ENCODE data around the gene TMEM59. TPM values are rescaled to one million over a fixed set of nuclear protein-coding genes. Genes with fewer than 3 reads are reported as not detected.
"Not testable (repeated sequence)": the region's sequence is repeated elsewhere in the genome, so short reads cannot be mapped to it uniquely, and the experiment has no call there.

TMEM59 gene
- polyA plus RNA-seq, 1 donor (not counting 4 experiments of a cell fraction or from before 2014, with no cell fraction given): 342 TPM

DNA sequence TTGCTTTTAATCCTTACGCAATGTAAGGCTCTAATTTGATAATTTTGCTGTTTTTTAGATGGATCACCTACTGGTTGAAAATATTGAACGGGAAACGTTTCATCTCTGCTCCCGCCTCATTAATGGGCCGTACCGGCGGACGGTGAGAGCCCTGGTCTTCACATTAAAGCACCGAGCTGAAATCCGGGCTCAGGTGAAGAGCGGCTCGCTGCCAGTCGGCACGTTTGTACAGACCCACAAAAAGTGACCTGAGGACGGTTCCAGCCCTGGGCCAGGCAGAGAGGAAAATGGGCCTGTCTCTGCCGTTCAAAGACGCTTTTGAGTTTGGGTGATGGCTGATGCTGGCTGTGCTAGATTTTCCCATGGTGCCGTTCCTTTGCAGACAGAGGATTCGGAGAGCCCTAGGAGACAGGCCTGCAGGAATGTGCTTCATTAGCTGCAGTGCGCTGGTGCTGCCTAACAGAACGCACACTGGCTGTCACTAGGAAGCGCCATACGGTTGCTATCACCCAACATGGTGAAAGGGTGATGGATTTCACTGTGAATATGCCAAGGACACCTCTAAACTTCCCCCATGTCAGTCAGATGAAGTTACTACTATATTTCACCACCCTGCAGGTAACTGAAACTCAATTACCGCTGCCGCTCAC, 43.3 kb upstream of the TMEM59 start:
- Histone ChIP-seq H3K27ac (ENCODE audit: control insufficient read depth, insufficient read depth, low read length) (no peak overlapping the region), H3K36me3 (ENCODE audit: control insufficient read depth in 2 of 2, extremely low read depth in 1 of 2, insufficient read depth in 2 of 2, low read length in 2 of 2) (peaks cover 0 to 8% of the 10 kb centered on the region in 2 experiments), H3K4me2 (ENCODE audit: control insufficient read depth, extremely low read depth, insufficient read depth, low read depth, low read length) (no peak overlapping the region), H2AFZ (ENCODE audit: control insufficient read depth, low read length) (no peak overlapping the region), H3K9me3 (ENCODE audit: control insufficient read depth, low read depth, low read length) (no peaks in the 10 kb centered on the region), H3K27me3 (ENCODE audit: control insufficient read depth, extremely low read depth, insufficient read depth, low read length) (no peaks in the 10 kb centered on the region), H3K9me1 (ENCODE audit: control insufficient read depth, extremely low read depth, insufficient read depth, low read length) (no peaks in the 10 kb centered on the region), H3K4me1 (ENCODE audit: control insufficient read depth, extremely low read depth, insufficient read depth, low read length) (no peaks in the 10 kb centered on the region), H3K79me2 (ENCODE audit: control insufficient read depth, insufficient read depth, low read length) (no peaks in the 10 kb centered on the region), H4K20me1 (ENCODE audit: control insufficient read depth, extremely low read depth, insufficient read depth, low read length) (no peaks in the 10 kb centered on the region), H3K9ac (ENCODE audit: control insufficient read depth, extremely low read depth, insufficient read depth, low read length) (no peak overlapping the region), H3K4me3 (ENCODE audit: control insufficient read depth in 2 of 3, extremely low read depth in 1 of 3, insufficient read depth in 2 of 3, low read depth in 1 of 3, low read length in 3 of 3) (no peak overlapping the region)
- DNase-seq (ENCODE audit: low read depth, low spot score) (no peak), FAIRE-seq (no peak)
- dilution Hi-C loops (cut with MboI; ENCODE audit: extremely low pct_ligation_motif_present, low sequenced_read_pairs): no loop called here
- no peak for TF ChIP-seq EZH2 (IDR thresholded peaks at IDR 0.05; ENCODE audit: low read length)
- TF ChIP-seq, protein P1, sequence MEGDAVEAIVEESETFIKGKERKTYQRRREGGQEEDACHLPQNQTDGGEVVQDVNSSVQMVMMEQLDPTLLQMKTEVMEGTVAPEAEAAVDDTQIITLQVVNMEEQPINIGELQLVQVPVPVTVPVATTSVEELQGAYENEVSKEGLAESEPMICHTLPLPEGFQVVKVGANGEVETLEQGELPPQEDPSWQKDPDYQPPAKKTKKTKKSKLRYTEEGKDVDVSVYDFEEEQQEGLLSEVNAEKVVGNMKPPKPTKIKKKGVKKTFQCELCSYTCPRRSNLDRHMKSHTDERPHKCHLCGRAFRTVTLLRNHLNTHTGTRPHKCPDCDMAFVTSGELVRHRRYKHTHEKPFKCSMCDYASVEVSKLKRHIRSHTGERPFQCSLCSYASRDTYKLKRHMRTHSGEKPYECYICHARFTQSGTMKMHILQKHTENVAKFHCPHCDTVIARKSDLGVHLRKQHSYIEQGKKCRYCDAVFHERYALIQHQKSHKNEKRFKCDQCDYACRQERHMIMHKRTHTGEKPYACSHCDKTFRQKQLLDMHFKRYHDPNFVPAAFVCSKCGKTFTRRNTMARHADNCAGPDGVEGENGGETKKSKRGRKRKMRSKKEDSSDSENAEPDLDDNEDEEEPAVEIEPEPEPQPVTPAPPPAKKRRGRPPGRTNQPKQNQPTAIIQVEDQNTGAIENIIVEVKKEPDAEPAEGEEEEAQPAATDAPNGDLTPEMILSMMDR (optimal IDR thresholded peaks at IDR 0.05 in 1 of 3, IDR thresholded peaks at IDR 0.05 in 1 of 3, conservative IDR thresholded peaks at IDR 0.05 in 1 of 3; ENCODE audit: extremely low read depth in 1 of 3, insufficient read depth in 2 of 3, low read length in 3 of 3): no peak

DNA sequence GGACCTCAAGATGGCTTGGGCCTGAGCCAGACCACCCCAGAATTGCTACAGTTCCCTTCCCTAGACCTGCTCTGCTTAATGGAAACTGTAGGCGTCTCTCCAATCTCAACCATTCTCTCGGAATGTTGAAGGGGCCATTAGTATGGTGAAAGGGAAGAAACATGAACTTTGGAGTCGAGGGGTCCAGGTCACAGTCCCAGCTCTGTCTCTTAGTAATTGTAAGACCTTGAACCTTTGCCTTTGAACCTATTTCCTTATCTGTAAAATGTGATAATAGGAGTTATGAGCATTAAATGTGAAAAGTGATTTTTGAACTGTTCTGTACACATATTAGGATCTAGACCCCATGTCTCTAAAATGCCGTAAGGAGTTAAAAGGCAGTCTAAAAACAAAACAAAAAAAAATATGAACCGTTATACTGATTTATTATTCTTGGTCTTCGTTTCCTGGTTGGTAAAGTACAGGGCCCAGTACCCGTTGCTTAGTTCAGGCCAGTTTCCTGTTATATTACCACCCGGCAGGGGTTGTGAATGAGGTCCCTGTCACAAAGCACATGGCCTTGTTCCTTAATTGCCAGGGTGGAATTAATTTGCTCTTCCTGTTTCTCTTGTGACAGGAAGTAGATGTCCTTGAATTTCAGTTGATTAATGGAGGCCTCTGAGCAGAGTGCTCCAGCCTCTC, 42.7 kb upstream of the TMEM59 start:
- Histone ChIP-seq H3K9me1 (ENCODE audit: control insufficient read depth, extremely low read depth, insufficient read depth, low read length) (no peaks in the 10 kb centered on the region), H3K4me3 (ENCODE audit: control insufficient read depth in 2 of 3, extremely low read depth in 1 of 3, insufficient read depth in 2 of 3, low read depth in 1 of 3, low read length in 3 of 3) (no peak overlapping the region), H3K27ac (ENCODE audit: control insufficient read depth, insufficient read depth, low read length) (no peak overlapping the region), H3K9ac (ENCODE audit: control insufficient read depth, extremely low read depth, insufficient read depth, low read length) (no peak overlapping the region), H3K36me3 (ENCODE audit: control insufficient read depth in 2 of 2, extremely low read depth in 1 of 2, insufficient read depth in 2 of 2, low read length in 2 of 2) (peaks cover 0 to 8% of the 10 kb centered on the region in 2 experiments), H3K4me2 (ENCODE audit: control insufficient read depth, extremely low read depth, insufficient read depth, low read depth, low read length) (no peak overlapping the region), H3K79me2 (ENCODE audit: control insufficient read depth, insufficient read depth, low read length) (no peaks in the 10 kb centered on the region), H4K20me1 (ENCODE audit: control insufficient read depth, extremely low read depth, insufficient read depth, low read length) (no peaks in the 10 kb centered on the region), H3K9me3 (ENCODE audit: control insufficient read depth, low read depth, low read length) (no peaks in the 10 kb centered on the region), H3K4me1 (ENCODE audit: control insufficient read depth, extremely low read depth, insufficient read depth, low read length) (no peaks in the 10 kb centered on the region), H3K27me3 (ENCODE audit: control insufficient read depth, extremely low read depth, insufficient read depth, low read length) (no peaks in the 10 kb centered on the region), H2AFZ (ENCODE audit: control insufficient read depth, low read length) (no peak overlapping the region)
- dilution Hi-C loops (cut with MboI; ENCODE audit: extremely low pct_ligation_motif_present, low sequenced_read_pairs): no loop called here
- no peak for TF ChIP-seq EZH2 (IDR thresholded peaks at IDR 0.05; ENCODE audit: low read length)
- TF ChIP-seq, protein P1 (optimal IDR thresholded peaks at IDR 0.05 in 1 of 3, IDR thresholded peaks at IDR 0.05 in 1 of 3, conservative IDR thresholded peaks at IDR 0.05 in 1 of 3; ENCODE audit: extremely low read depth in 1 of 3, insufficient read depth in 2 of 3, low read length in 3 of 3): no peak
- no peak for FAIRE-seq
- DNase-seq (ENCODE audit: low read depth, low spot score): no peak

DNA sequence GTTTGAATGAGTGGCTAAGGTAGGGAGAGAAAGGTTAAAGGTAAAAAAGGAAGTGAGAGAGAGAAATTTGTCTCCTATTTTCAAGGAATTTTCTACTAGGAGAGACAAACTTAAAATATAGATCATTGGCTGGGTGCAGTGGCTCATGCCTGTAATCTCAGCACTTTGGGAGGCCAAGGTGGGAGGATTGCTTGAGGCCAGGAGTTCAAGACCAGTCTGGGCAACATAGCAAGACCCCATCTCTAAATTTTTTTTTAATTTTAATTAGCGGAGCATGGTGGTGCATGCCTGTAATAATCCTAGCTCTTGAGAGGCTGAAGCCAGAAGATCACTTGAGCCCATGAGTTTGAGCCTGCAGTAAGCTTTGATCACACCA, 41.7 kb upstream of the TMEM59 start:
- H3K27me3 ChIP-seq (ENCODE audit: control insufficient read depth, extremely low read depth, insufficient read depth, low read length); H3K4me2 ChIP-seq (ENCODE audit: control insufficient read depth, extremely low read depth, insufficient read depth, low read depth, low read length); H3K36me3 ChIP-seq (ENCODE audit: control insufficient read depth in 2 of 2, extremely low read depth in 1 of 2, insufficient read depth in 2 of 2, low read length in 2 of 2); H3K9me1 ChIP-seq (ENCODE audit: control insufficient read depth, extremely low read depth, insufficient read depth, low read length); H3K27ac ChIP-seq (ENCODE audit: control insufficient read depth, insufficient read depth, low read length); DNase-seq (ENCODE audit: low read depth, low spot score); H3K4me1 ChIP-seq (ENCODE audit: control insufficient read depth, extremely low read depth, insufficient read depth, low read length); H3K79me2 ChIP-seq (ENCODE audit: control insufficient read depth, insufficient read depth, low read length); H2AFZ ChIP-seq (ENCODE audit: control insufficient read depth, low read length); FAIRE-seq; dilution Hi-C loops (cut with MboI; ENCODE audit: extremely low pct_ligation_motif_present, low sequenced_read_pairs); H4K20me1 ChIP-seq (ENCODE audit: control insufficient read depth, extremely low read depth, insufficient read depth, low read length); H3K9ac ChIP-seq (ENCODE audit: control insufficient read depth, extremely low read depth, insufficient read depth, low read length); H3K4me3 ChIP-seq (ENCODE audit: control insufficient read depth in 2 of 3, extremely low read depth in 1 of 3, insufficient read depth in 2 of 3, low read depth in 1 of 3, low read length in 3 of 3); H3K9me3 ChIP-seq (ENCODE audit: control insufficient read depth, low read depth, low read length): not testable (repeated sequence)

Data from keratinocyte (primary cell).